ENCODE results near the gene PBXIP1.
"Not testable (repeated sequence)": the region's sequence is repeated elsewhere in the genome, so short reads cannot be mapped to it uniquely, and the experiment has no call there.

PBXIP1 gene

DNA sequence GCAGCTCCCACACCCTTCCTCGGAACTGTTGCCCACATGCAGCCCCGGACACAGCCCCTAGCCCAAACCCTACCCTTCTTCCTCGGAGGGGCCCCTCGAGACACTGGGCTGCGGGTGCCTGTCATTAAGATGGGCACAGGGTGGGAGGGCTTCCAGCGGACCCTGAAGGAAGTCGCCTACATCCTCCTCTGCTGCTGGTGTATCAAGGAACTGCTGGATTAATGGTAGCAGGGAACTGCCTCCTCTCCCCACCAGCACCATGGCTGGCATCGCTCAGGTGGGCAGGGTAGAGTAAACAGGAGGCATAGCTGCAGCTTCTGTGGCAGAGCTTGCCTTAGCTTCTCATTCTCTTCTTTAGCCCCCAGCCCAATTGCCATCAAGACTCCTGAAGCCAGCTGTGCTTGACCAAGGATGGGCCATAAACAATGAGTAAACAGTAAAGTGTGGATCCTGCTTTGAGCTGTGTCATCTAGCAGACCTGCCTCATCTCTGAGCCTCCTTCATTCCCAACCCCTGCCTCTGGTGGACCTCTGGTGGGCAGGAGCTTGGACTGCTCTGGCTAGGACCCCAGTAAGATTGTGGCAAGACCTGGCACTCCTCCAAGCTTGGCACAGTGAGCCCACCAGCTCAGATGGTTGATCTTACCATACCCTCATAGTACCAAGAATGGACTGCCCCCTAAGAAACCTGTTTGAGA, 37.8 kb upstream of the PBXIP1 start, which contains the start of gene LENEP:
Gene LENEP, plus strand, starts transcription at position 15 of the 697 bp plus-strand sequence. Its CDS starts 22 bp downstream, at position 37.
- DNase-seq, result no peak

DNA sequence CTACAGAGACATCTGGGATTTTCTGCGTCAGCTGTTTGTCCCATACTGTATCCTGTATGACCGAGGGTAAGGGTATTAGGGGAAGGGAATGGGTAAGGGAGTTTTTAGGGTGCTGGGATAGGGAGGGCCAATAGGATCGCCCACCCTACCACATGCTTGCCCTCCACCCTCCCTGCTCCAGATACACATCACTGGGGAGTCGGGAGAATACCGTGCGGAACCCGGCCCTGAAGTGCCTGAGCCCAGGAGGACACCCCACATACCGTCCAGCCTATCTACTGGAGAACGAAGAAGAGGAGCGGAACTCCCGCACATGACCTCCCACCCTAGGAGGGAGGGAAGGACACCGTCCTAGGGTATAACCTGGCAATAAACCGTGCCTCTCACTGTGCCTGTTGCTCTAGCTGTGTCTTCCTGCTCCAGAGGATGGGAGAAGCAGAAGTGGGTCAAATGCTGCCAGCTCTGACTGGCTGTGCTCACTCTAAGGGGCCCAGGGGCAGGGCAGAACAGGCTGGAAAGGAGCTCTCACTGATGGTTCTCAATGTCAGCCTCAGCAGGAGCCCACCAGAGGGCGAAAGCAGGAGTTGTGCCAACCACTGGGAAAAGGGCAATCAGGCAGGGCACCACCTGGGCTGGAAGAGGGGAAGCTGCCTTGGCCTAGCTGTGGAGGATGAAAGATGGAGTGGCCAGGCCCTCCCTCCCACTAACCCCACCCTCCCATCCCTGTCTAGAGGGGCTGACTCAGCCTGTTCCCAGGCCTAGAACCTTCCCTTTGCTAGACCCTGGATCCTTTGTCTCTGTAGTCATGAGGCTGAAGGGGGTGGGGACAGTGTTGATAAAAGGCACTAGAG, 37.0 kb upstream of the PBXIP1 start:
- no peak for DNase-seq

DNA sequence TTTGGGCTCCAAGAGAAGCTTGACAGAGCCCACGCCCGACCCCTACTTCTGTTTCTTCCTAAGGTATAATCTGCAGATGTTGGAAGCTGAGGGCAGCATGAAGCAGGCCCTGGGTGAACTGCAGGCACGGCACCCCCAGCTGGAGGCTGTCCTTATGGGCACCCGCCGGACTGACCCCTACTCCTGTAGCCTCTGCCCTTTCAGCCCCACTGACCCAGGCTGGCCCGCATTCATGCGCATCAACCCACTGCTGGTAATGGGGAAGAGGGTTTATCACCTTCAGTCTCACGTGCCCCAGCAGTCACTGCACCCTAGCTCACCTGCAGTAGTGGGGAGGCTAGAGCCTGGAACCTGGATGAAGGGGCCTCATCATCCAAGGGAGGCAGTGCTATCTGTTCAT, 34.4 kb upstream of the PBXIP1 start:
- DNase-seq, result no peak

DNA sequence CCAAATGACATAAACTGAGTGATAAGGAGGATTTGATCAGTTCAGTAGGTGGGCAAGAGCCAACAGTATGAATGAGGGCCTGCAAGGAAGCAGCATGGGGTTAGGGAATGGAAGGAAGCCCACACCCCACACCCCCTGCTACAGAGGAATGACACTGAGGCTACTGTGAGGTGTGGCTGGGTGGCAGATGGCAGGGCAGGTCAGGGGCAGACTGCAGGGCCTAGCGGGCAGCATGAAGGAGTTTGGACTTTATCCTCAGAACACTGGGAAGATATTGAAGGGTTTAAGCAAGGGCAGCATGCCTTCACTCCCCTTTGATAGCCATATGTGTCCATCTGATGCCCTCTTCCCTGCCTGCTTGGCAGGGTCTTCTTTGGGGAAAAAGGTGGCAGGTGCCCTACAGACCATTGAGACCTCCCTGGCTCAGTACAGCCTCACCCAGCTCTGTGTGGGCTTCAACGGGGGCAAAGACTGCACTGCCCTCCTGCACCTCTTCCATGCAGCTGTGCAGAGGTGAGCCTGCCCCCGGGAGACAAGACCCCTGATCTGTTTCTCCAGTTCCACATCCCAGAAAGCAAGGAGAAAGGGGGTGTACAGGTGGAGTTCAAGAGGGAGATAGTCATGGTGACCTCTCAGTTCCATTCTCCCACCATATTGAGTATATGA, 33.4 kb upstream of the PBXIP1 start:
- no peak for DNase-seq

DNA sequence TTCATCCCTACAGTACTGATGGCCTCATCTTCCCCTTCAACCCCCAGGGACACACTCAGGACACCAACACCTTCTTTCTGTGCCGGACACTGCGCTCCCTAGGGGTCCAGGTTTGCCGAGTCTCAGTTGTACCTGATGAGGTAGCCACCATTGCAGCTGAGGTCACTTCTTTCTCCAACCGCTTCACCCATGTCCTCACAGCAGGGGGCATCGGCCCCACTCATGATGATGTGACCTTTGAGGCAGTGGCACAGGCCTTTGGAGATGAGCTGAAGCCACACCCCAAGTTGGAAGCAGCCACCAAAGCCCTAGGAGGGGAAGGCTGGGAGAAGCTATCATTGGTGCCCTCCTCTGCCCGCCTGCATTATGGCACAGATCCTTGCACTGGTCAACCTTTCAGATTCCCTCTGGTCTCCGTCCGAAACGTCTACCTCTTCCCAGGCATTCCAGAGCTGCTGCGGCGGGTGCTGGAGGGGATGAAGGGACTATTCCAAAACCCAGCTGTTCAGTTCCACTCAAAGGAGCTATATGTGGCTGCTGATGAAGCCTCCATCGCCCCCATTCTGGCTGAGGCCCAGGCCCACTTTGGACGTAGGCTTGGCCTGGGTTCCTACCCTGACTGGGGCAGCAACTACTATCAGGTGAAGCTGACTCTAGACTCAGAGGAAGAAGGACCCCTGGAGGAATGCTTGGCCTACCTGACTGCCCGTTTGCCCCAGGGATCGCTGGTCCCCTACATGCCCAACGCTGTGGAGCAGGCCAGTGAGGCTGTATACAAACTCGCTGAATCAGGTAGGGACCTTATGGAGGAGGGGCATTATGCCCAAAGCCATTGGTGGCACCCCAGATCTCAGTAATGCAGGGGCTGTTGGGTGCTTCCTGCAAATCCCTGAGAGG, 32.4 kb upstream of the PBXIP1 start:
- no peak for DNase-seq

GRCh38 chr1:154987326-154987725, 31.4 kb upstream of the PBXIP1 start:
- DNase-seq, result no peak

DNA sequence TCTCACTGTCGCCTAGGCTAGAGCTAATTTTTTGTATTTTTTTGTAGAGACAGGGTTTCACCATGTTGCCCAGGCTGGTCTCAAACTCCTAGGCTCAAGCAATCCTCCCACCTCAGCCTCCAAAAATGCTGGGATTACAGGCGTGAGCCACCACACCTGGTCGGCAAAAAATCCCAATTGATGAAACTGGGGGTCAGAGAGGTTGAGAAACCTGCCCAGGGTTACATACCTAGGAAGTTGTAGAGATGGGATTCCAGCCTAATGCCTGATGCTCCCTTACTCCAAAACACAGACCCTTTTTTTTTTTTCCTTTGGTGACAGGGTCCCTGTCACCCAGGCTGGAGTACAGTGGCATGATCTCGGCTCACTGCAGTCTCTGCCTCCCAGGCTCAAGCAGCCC, 30.8 kb upstream of the PBXIP1 start:
- DNase-seq, result not testable (repeated sequence)

DNA sequence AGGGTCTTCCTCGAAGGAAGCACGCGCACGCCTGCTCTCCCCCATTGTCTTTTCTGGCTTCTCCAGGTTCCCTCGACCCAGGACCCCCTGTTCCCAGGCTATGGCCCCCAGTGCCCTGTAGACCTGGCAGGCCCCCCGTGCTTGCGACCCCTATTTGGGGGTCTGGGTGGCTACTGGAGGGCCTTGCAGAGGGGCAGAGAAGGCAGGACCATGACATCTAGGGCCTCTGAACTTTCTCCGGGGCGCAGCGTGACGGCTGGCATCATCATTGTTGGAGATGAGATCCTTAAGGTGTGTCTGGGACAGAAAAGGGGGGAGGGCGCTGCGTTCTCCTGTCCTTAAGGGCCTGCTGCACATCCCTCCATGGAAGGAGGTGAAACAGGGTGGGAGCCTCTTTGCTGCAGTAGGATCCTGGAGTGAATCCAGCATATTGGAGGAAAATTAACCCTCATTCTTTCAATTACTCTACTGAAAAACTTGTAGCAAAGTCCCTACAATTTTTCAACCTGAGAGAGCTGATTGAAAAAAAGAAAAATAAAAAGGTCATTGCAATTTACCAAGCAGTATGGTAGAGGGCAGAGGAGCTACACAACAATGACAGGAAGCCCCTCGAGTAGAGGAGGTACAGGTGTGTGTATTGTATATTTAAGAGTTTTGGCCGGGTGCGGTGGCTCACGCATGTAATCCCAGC, 28.0 kb upstream of the PBXIP1 start:
- no peak for DNase-seq

DNA sequence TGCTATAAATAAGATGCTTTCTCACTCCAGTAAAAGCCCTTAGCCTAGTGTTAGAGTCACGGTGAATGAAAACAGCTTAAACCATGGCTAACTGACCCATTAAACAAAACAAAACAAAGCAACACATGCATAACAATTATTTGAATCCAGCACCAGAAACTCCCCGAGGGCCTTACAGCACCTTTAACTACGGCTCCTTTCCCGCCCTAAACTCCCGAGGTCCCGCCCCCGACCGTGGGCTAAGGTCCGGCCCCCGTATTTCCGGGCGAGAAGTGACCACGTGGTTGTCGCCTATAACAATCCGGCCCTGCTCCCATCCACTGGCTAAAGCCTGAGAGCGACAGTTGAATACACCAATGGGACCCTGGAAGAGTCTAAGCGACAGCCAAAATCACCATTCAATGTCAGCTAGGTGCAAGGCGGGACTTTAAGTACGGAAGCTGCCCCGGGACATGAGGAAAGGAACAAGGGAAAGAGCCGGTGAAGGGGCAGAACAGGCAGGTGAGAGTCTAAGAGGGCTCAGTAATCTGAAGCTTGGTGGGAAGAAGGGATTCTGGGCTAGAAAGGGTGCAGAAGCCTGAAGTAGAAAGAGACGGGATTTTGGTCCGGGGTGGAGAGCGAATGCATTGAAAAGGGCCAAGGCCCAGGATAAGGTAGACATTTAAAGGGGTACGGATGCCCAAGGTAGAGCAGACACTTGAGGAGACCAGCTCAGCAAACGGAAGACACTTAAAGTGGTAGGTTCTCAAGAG, 27.2 kb upstream of the PBXIP1 start, which contains the start of gene FLAD1:
Gene FLAD1, plus strand, starts transcription at position 448 of the 752 bp plus-strand sequence. CDS start 351 bp downstream, outside the sequence.
- peak; percentile 99 for DNase-seq

DNA sequence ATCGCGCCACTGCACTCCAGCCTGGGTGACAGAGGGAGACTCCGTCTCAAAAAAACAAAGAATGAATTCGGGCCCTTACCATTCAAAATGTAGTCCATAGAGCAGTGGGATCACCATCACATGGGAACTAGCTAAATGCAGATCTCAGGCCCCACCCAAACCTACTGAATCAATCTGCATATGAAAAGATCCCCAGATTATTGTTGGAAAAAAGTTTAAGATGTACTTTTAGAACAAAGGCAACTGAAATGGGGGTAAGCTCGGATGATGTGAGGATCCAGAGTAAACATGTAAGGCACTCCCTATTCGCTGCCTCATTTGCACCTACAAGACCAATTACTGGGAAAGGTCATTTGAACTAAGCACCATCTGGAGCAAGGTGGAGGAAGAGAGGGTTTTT, 26.4 kb upstream of the PBXIP1 start:
- no peak for DNase-seq

GRCh38 chr1:154978360-154978759, 22.5 kb upstream of the PBXIP1 start:
- no peak for DNase-seq

GRCh38 chr1:154977762-154978161, 21.9 kb upstream of the PBXIP1 start:
- DNase-seq, result not testable (repeated sequence)

- DNase-seq, result peak; percentile 27
Observed at GRCh38 chr1:154975409-154976059, 19.6 kb upstream of the PBXIP1 start.

DNA sequence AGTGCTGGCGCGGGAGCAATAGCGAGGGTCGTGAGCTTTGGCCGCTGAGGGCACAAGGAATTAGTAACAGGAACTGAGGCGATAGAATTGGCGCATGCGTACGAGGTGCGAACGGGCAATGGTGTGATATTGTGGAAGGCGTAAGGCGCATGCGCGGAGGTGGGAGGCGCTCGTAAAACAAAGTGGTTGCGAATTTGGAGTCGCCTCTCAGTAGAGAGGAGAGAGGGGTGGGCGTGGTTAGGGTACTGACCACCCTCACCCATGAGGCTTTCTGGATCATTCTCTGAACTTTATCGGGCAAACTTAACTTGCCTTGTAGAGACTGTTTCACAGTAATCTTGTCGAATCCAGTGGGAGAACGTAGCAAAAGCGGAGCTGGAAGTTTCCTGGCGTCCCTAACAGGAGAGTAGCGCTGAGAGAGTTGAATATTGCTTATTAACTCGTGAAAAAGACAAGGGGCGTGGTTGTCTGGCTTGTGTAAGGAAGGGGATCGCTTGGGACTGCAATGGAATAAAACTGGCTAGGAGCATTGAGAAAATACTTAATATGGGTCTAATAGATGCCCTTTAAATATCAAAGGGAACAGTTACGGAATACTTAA, 19.0 kb upstream of the PBXIP1 start:
- DNase-seq, result peak; percentile 96

DNA sequence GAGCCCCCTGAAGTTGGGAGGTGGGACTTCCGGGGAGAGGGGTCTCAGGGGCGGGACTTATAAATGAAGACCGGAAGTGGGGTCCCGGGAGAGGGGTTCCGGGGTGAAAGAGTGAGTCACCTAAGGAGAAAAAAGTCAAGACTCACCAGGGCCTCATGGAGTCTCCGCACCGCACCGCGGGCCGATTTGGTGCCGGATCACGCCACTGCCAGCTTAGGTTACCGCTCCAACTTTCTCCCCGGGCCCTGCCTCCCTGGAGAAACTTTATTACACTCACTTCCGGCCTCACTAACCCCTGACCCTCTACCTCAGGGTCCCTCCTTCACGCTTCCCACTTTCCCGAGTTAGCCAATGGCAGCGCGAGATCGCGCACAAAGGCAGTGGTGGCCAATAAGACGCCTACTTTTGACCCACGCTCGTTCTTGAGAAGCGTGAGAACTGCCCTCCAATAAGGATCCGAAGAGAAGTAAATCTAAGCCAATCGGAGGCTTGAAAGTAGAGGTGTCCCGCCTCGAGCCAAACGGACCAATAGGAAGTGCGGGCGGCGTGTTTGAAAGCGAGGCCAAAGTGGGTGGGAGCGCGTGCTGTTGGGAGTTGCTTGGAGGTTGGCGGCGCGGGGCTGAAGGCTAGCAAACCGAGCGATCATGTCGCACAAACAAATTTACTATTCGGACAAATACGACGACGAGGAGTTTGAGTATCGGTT, 18.4 kb upstream of the PBXIP1 start, which contains the start of gene CKS1B:
Gene CKS1B, plus strand, starts transcription at position 580 of the 706 bp plus-strand sequence. Its CDS starts 65 bp downstream, at position 645.
- peak; percentile 100 for DNase-seq

- peak; percentile 95 for DNase-seq
Observed at GRCh38 chr1:154973344-154974101, 17.6 kb upstream of the PBXIP1 start.

- DNase-seq, result no peak
Observed at GRCh38 chr1:154972517-154973343, 16.8 kb upstream of the PBXIP1 start.

- no peak for DNase-seq
Observed at GRCh38 chr1:154972213-154972516, 16.3 kb upstream of the PBXIP1 start.

Measured in NCI-H146 (cell line).